Astrocyte (in vitro differentiated cells and primary cell): ENCODE results near the gene GPS2.

Experiments used
- EZH2 ChIP-seq: IDR thresholded peaks from 2 replicates; pipeline ENCODE4 v1.6.1; 2012; ENCODE audit warnings: mild to moderate bottlenecking, low read length, inconsistent platforms; ENCODE audit not compliant: insufficient read depth
- TF ChIP-seq, protein P1 (sequence below): IDR thresholded peaks from 2 replicates; pipeline ENCODE4 v1.5.1; 2011; ENCODE audit warnings: low read depth, mild to moderate bottlenecking, inconsistent platforms, low read length, moderate library complexity; ENCODE audit not compliant: insufficient read depth

DNA sequence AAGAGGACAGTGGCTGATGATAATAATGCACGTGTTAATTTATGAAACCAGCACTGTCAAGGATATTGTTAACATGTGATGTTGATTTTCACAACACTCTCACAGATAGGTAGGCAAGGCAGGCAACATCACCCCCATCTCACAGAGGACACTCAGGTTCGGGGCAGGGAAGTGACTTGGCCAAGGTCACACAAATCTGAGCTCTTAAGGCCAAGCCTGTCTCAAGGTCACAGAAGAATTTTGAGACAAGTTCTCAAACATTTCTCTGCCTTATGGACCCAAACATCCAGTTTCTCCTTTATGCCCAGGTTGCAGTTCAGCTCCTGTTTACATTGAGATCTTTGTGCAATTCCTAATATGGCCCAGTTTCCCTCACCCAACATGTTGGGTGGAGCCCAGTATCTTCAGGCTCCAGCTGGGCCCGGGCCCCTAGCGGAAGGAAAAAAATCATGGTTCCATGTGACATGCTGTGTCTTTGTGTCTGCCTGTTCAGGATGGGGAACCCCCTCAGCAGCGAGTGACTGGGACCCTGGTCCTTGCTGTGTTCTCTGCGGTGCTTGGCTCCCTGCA, 32.3 kb downstream of the GPS2 start:
- TF ChIP-seq, protein P1, sequence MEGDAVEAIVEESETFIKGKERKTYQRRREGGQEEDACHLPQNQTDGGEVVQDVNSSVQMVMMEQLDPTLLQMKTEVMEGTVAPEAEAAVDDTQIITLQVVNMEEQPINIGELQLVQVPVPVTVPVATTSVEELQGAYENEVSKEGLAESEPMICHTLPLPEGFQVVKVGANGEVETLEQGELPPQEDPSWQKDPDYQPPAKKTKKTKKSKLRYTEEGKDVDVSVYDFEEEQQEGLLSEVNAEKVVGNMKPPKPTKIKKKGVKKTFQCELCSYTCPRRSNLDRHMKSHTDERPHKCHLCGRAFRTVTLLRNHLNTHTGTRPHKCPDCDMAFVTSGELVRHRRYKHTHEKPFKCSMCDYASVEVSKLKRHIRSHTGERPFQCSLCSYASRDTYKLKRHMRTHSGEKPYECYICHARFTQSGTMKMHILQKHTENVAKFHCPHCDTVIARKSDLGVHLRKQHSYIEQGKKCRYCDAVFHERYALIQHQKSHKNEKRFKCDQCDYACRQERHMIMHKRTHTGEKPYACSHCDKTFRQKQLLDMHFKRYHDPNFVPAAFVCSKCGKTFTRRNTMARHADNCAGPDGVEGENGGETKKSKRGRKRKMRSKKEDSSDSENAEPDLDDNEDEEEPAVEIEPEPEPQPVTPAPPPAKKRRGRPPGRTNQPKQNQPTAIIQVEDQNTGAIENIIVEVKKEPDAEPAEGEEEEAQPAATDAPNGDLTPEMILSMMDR: no peak
- no peak for TF ChIP-seq EZH2
